H1 (cell line): ENCODE measurements around the gene GNG8. TPM values are rescaled to one million over a fixed set of nuclear protein-coding genes. Genes with fewer than 3 reads are reported as not detected.

Experiments used
- CTCF ChIA-PET: fragments of 300-600 bp; sonication (Branson Sonifier 250); formaldehyde crosslinking; loops from one replicate; lab custom pipeline; 2021; ENCODE audit not compliant: partially characterized antibody; lab: Charles Lee
- POLR2A ChIA-PET: fragments of 300-600 bp; sonication (Branson Sonifier 250); formaldehyde crosslinking; loops from one replicate; lab custom pipeline; 2021; ENCODE audit warnings: inconsistent platforms; ENCODE audit not compliant: partially characterized antibody; lab: Charles Lee
- DNase-seq, 2 experiments: peaks; one replicate each; pipeline versions ENCODE4 v3.0.0 to v3.0.0-alpha.2; 2010 to 2022; ENCODE audit warnings: low spot score in 2 of 2, low read depth in 1 of 2, mixed read lengths in 1 of 2
- FAIRE-seq: peaks from 2 replicates; lab custom pipeline; 2011; peaks lifted over from hg19 to GRCh38; lab: Jason Lieb, UNC
- H2AFZ ChIP-seq: 2 replicates; pipeline ENCODE4 v1.8.1; 2012; ENCODE audit warnings: low read length, inconsistent platforms
- H2AK5ac ChIP-seq: 2 replicates; pipeline ENCODE4 v1.6.1; 2013; ENCODE audit warnings: low read depth, low read length
- H2BK120ac ChIP-seq: replicated peaks from 2 replicates; pipeline ENCODE3; 2013; ENCODE audit warnings: low read depth, low read length, inconsistent platforms
- H2BK12ac ChIP-seq: 2 replicates; pipeline ENCODE4 v1.6.1; 2013; ENCODE audit warnings: low read depth, low read length
- H2BK15ac ChIP-seq: 2 replicates; pipeline ENCODE4 v1.6.1; 2013; ENCODE audit warnings: low read length
- H2BK20ac ChIP-seq: 2 replicates; pipeline ENCODE4 v1.6.1; 2013; ENCODE audit warnings: low read length
- H2BK5ac ChIP-seq: 2 replicates; pipeline ENCODE4 v1.6.1; 2013; ENCODE audit warnings: low read depth, low read length
- H3K14ac ChIP-seq: 2 replicates; pipeline ENCODE4 v1.6.1; 2013; ENCODE audit warnings: inconsistent platforms; ENCODE audit not compliant: insufficient read length
- H3K18ac ChIP-seq: 2 replicates; pipeline ENCODE4 v1.6.1; 2013; ENCODE audit warnings: low read length; ENCODE audit errors: extremely low read depth
- H3K23ac ChIP-seq: 2 replicates; pipeline ENCODE4 v1.6.1; 2013; ENCODE audit warnings: inconsistent platforms; ENCODE audit not compliant: insufficient read length
- H3K23me2 ChIP-seq: 2 replicates; pipeline ENCODE4 v1.6.1; 2013; ENCODE audit warnings: low read depth, low read length
- H3K27ac ChIP-seq: 2 replicates; pipeline ENCODE4 v1.6.1; 2011; ENCODE audit warnings: low read depth, low read length, inconsistent platforms
- H3K27me3 ChIP-seq, 4 experiments: replicated peaks in 1 of 4; 1 replicate in 1 of 4; 2 replicates in 3 of 4; pipeline versions ENCODE4 v1.6.1 to v1.8.1; 2011 to 2013; ENCODE audit warnings: low read length in 3 of 4, mild to moderate bottlenecking in 3 of 4, inconsistent platforms in 2 of 4, mixed read lengths in 2 of 4, moderate library complexity in 1 of 4; ENCODE audit not compliant: control insufficient read depth in 3 of 4, insufficient read depth in 3 of 4; ENCODE audit errors: extremely low read depth in 1 of 4
- H3K36me3 ChIP-seq, 4 experiments: 2 replicates each; pipeline versions ENCODE4 v1.6.1 to v1.8.1; 2011 to 2013; ENCODE audit warnings: mild to moderate bottlenecking in 4 of 4, low read length in 3 of 4, moderate library complexity in 2 of 4, control low read depth in 1 of 4, inconsistent platforms in 1 of 4; ENCODE audit not compliant: insufficient read depth in 4 of 4, control insufficient read depth in 2 of 4
- H3K4ac ChIP-seq: replicated peaks from 2 replicates; pipeline ENCODE3; 2013; ENCODE audit warnings: low read length, low read depth, mixed read lengths, inconsistent platforms; ENCODE audit not compliant: insufficient read length
- H3K4me1 ChIP-seq, 4 experiments: replicated peaks in 1 of 4; 1 replicate in 1 of 4; 2 replicates in 3 of 4; pipeline versions ENCODE4 v1.6.1 to v1.8.1; 2011 to 2013; ENCODE audit warnings: low read length in 3 of 4, inconsistent platforms in 2 of 4, mixed read lengths in 1 of 4; ENCODE audit not compliant: insufficient read depth in 4 of 4, control insufficient read depth in 3 of 4
- H3K4me2 ChIP-seq, 2 experiments: 2 replicates each; pipeline versions ENCODE4 v1.6.1 to v1.8.1; 2011 to 2013; ENCODE audit warnings: low read depth in 2 of 2, low read length in 2 of 2, control low read depth in 1 of 2, inconsistent platforms in 1 of 2, mild to moderate bottlenecking in 1 of 2; ENCODE audit not compliant: insufficient read depth in 1 of 2
- H3K4me3 ChIP-seq, 4 experiments: fragments of 200-600, 300-600 bp in 1 of 4; sonication (generic), shearing (Covaris generic), sonication (Bioruptor Twin) in 1 of 4; 2 replicates each; pipeline versions ENCODE4 v1.5.1 to v1.8.1; 2011 to 2016; ENCODE audit warnings: low read length in 4 of 4, low read depth in 3 of 4, control low read depth in 2 of 4, inconsistent platforms in 2 of 4, mild to moderate bottlenecking in 2 of 4, mixed read lengths in 1 of 4, moderate library complexity in 1 of 4; ENCODE audit not compliant: insufficient read depth in 2 of 4; ENCODE audit errors: extremely low read depth in 1 of 4
- H3K56ac ChIP-seq: replicated peaks from 2 replicates; pipeline ENCODE3; 2013; ENCODE audit warnings: low read depth, mild to moderate bottlenecking, mixed read lengths, low read length, inconsistent platforms; ENCODE audit not compliant: insufficient read length
- H3K79me1 ChIP-seq: 2 replicates; pipeline ENCODE4 v1.6.1; 2013; ENCODE audit warnings: low read depth, low read length, control low read depth
- H3K79me2 ChIP-seq, 2 experiments: 2 replicates each; pipeline versions ENCODE4 v1.6.1 to v1.8.1; 2012 to 2013; ENCODE audit warnings: low read length in 2 of 2, mild to moderate bottlenecking in 2 of 2, inconsistent platforms in 1 of 2; ENCODE audit not compliant: insufficient read depth in 2 of 2, control insufficient read depth in 1 of 2
- H3K9ac ChIP-seq, 4 experiments: replicated peaks in 1 of 4; 1 replicate in 1 of 4; 2 replicates in 3 of 4; pipeline versions ENCODE4 v1.6.1 to v1.8.1; 2011 to 2013; ENCODE audit warnings: low read depth in 3 of 4, low read length in 3 of 4, control low read depth in 2 of 4, mild to moderate bottlenecking in 2 of 4, moderate library complexity in 2 of 4, inconsistent platforms in 1 of 4; ENCODE audit errors: extremely low read depth in 1 of 4
- H3K9me3 ChIP-seq, 2 experiments: 2 replicates each; pipeline versions ENCODE4 v1.6.1 to v1.8.1; 2012 to 2013; ENCODE audit warnings: mild to moderate bottlenecking in 2 of 2, moderate library complexity in 2 of 2, control low read depth in 1 of 2, inconsistent platforms in 1 of 2, low read depth in 1 of 2, low read length in 1 of 2, mixed read lengths in 1 of 2; ENCODE audit not compliant: insufficient read depth in 2 of 2
- H4K20me1 ChIP-seq, 2 experiments: replicated peaks in 1 of 2; 2 replicates each; pipeline versions ENCODE3 to v1.8.1; 2011 to 2013; ENCODE audit warnings: inconsistent platforms in 2 of 2, low read length in 2 of 2, mild to moderate bottlenecking in 1 of 2; ENCODE audit not compliant: insufficient read depth in 2 of 2, control insufficient read depth in 1 of 2
- H4K5ac ChIP-seq: 2 replicates; pipeline ENCODE4 v1.6.1; 2013; ENCODE audit warnings: low read length, low read depth, mixed read lengths, inconsistent platforms; ENCODE audit not compliant: insufficient read length
- H4K8ac ChIP-seq: 2 replicates; pipeline ENCODE4 v1.8.0; 2013; ENCODE audit warnings: mild to moderate bottlenecking, moderate library complexity, low read length, inconsistent platforms; ENCODE audit not compliant: insufficient read depth; ENCODE audit errors: extremely low read depth
- H4K91ac ChIP-seq: replicated peaks from 2 replicates; pipeline ENCODE3; 2013; ENCODE audit warnings: low read length, mixed read lengths, inconsistent platforms; ENCODE audit not compliant: insufficient read length
- ASH2L ChIP-seq: fragments of 200-600, 300-600 bp; sonication (generic); IDR thresholded peaks from one replicate; pipeline ENCODE4 v1.7.1; 2017; ENCODE audit warnings: low read length
- ATF2 ChIP-seq: IDR thresholded peaks from 2 replicates; pipeline ENCODE4 v1.6.1; 2012; ENCODE audit warnings: low read length, inconsistent platforms
- BACH1 ChIP-seq: IDR thresholded peaks from 2 replicates; pipeline ENCODE4 v1.6.1; 2012; ENCODE audit warnings: low read length, improper control_type of control experiment
- BRCA1 ChIP-seq: IDR thresholded peaks from 2 replicates; pipeline ENCODE4 v1.6.1; 2012; ENCODE audit warnings: low read depth, low read length, improper control_type of control experiment
- EZH2 ChIP-seq: fragments of 200-600 bp; sonication (generic); IDR thresholded peaks from 2 replicates; pipeline ENCODE4 v1.7.1; 2012; ENCODE audit warnings: low read depth, mild to moderate bottlenecking, moderate library complexity, low read length, inconsistent platforms; ENCODE audit not compliant: severe bottlenecking
- GABPA ChIP-seq: IDR thresholded peaks from 2 replicates; pipeline ENCODE4 v1.6.1; 2011; ENCODE audit warnings: mild to moderate bottlenecking, low read length, moderate library complexity, borderline replicate concordance; ENCODE audit not compliant: insufficient read depth
- POLR2A ChIP-seq, 2 experiments: IDR thresholded peaks; 1 replicate in 1 of 2; 2 replicates in 1 of 2; pipeline ENCODE4 v1.6.1; 2011; ENCODE audit warnings: low read depth in 2 of 2, low read length in 2 of 2, mild to moderate bottlenecking in 2 of 2; ENCODE audit errors: control extremely low read depth in 1 of 2
- RXRA ChIP-seq: IDR thresholded peaks from 2 replicates; pipeline ENCODE4 v1.6.1; 2011; ENCODE audit warnings: low read depth, mild to moderate bottlenecking, low read length, moderate library complexity; ENCODE audit not compliant: insufficient read depth
- SP4 ChIP-seq: IDR thresholded peaks from 2 replicates; pipeline ENCODE4 v1.6.1; 2012; ENCODE audit warnings: low read length, inconsistent platforms
- SUZ12 ChIP-seq: fragments of 200-600 bp; sonication (generic); IDR thresholded peaks from 2 replicates; pipeline ENCODE4 v1.6.1; 2012; ENCODE audit warnings: mild to moderate bottlenecking, inconsistent platforms, low read length, moderate library complexity, mixed read lengths
- TEAD4 ChIP-seq: IDR thresholded peaks from 2 replicates; pipeline ENCODE4 v1.6.1; 2012; ENCODE audit warnings: low read depth, low read length, inconsistent platforms, mixed read lengths
- ZNF274 ChIP-seq: IDR thresholded peaks from 2 replicates; pipeline ENCODE4 v1.7.0; 2012; ENCODE audit warnings: low read length, borderline replicate concordance; ENCODE audit errors: extremely low read depth
- WGBS, 2 experiments: shearing (Covaris generic) in 1 of 2; methylation state at CpG; one replicate each; pipeline versions ENCODE4 v1.1.6 to v1.1.7; 2013 to 2015; ENCODE audit warnings: low lambda C conversion rate in 2 of 2, mixed read lengths in 2 of 2, inconsistent platforms in 1 of 2, low coverage in 1 of 2, missing lambda C conversion rate in 1 of 2; ENCODE audit not compliant: insufficient replicate concordance in 2 of 2, insufficient coverage in 1 of 2, insufficient read length in 1 of 2; ENCODE audit errors: extremely low coverage in 1 of 2, missing lambda C conversion rate in 1 of 2; 5-methylcytosine and 5-hydroxymethylcytosine counted together
- polyA plus RNA-seq, 7 experiments: library from polyadenylated mRNA; depleted of rRNA in 3 of 7; stranded (reverse) in 5 of 7; unstranded in 2 of 7; fragments of >200 nt in 5 of 7; fragments of 200-250 nt in 2 of 7; gene quantifications; 1 replicate in 5 of 7; 2 replicates in 1 of 7; 4 replicates in 1 of 7; pipeline versions ENCODE4 v1.2.1 to v1.2.3, GENCODE V29; 2011 to 2013; ENCODE audit warnings: missing spikeins in 2 of 7, mixed read lengths in 2 of 7
- total RNA-seq: library from RNA; stranded (reverse); fragmentation: NEBNext Ultra II Directional; extraction: Animal tissue kit (Norgen Biotek cat#: 25700); gene quantifications from 2 replicates; pipeline ENCODE4 v1.2.1, GENCODE V29; 2021

GNG8 gene
- total and polyA plus RNA-seq, 2 of the 8 experiments (the other 6 are each of a cell fraction or from before 2014, with no cell fraction given), result not detected

GRCh38 chr19:46603752-46604231, 32.2 kb downstream of the GNG8 start:
- no peak overlapping the region for H3K14ac ChIP-seq
- H2BK5ac ChIP-seq, result no peak overlapping the region
- FAIRE-seq (no peak), DNase-seq (no peak)
- WGBS, 2 experiments, result 86% methylated on average over 8 of the region's 9 CpGs; no CpG with 5 or more reads in 1 of the 2 experiments
- H4K20me1 ChIP-seq, result peaks cover 20 to 37% of the 10 kb centered on the region in 2 experiments
- no peak overlapping the region for H2AFZ ChIP-seq
- TF ChIP-seq ZNF274 (no peak), TEAD4 (no peak), GABPA (no peak), ATF2 (no peak), BACH1 (no peak), RXRA (no peak), BRCA1 (no peak), SP4 (no peak), SUZ12 (no peak), EZH2 (no peak), ASH2L (no peak), POLR2A (IDR thresholded peaks at IDR 0.05; ENCODE audit: control extremely low read depth in 1 of 2, low read depth in 2 of 2, low read length in 2 of 2) (no peak)
- H2BK120ac ChIP-seq, result no peak overlapping the region
- H3K27me3 ChIP-seq, result no peaks in the 10 kb centered on the region
- H4K91ac ChIP-seq, result no peak overlapping the region
- peaks cover 0 to 19% (median 9%) of the 10 kb centered on the region in 4 experiments; a peak in 5 of 7 replicates for H3K4me1 ChIP-seq
- no peak overlapping the region for H3K56ac ChIP-seq
- no peak overlapping the region for H2AK5ac ChIP-seq
- no peak overlapping the region for H3K4ac ChIP-seq
- POLR2A ChIA-PET, result interaction anchor here (0.6 to 4.2 kb wide), 2 partner anchors 7 to 133 kb away, joined by 3 to 28 read pairs; partner anchors contain the start of gene PNMA8A
- peaks cover 9 to 33% (median 29%) of the 10 kb centered on the region in 4 experiments; a peak in 7 of 8 replicates for H3K36me3 ChIP-seq
- CTCF ChIA-PET, result interaction anchor here (1.3 to 2.5 kb wide), 6 partner anchors 10 to 58 kb away, joined by 4 to 11 read pairs (median 7); partner anchors contain the start of gene DACT3
- peaks cover 16% of the 10 kb centered on the region for H3K79me1 ChIP-seq
- peak overlapping the region; percentile 15 to 93; a peak in 1 of 4 replicates for H3K4me2 ChIP-seq
- H3K9ac ChIP-seq, result no peak overlapping the region
- H3K9me3 ChIP-seq, result no peaks in the 10 kb centered on the region
- H3K23me2 ChIP-seq, result peaks cover 11% of the 10 kb centered on the region
- no peak overlapping the region for H2BK20ac ChIP-seq
- H3K18ac ChIP-seq, result no peak overlapping the region
- H2BK15ac ChIP-seq, result no peak overlapping the region
- no peak overlapping the region for H4K8ac ChIP-seq
- H4K5ac ChIP-seq, result no peak overlapping the region
- no peak overlapping the region for H3K27ac ChIP-seq
- no peak overlapping the region for H3K23ac ChIP-seq
- H3K4me3 ChIP-seq, result no peak overlapping the region
- peaks cover 15 to 36% of the 10 kb centered on the region in 2 experiments for H3K79me2 ChIP-seq
- no peak overlapping the region for H2BK12ac ChIP-seq
